Spleen (tissue), 7 donors: ENCODE data around the gene OARD1.
"Not testable (repeated sequence)": the region's sequence is repeated elsewhere in the genome, so short reads cannot be mapped to it uniquely, and the experiment has no call there.

Source experiments
- POLR2A ChIP-seq, 3 donors: fragments of 450-650 bp; IDR thresholded peaks; one replicate each; pipeline ENCODE4 v1.5.1; 2017; ENCODE audit warnings: antibody characterized with exemption in 3 of 3, mild to moderate bottlenecking in 1 of 3
- TF ChIP-seq, protein P1 (sequence below), 11 experiments: fragments of 200-600 bp in 7 of 11; fragments of 450-650 bp in 4 of 11; sonication (generic) in 4 of 11; IDR thresholded peaks in 8 of 11; conservative IDR thresholded peaks in 3 of 11; 1 replicate in 7 of 11; 2 replicates in 4 of 11; pipeline versions ENCODE4 v1.4.0 to v1.8.0; 2016 to 2021; ENCODE audit warnings: antibody characterized with exemption in 11 of 11, inconsistent platforms in 4 of 11, mild to moderate bottlenecking in 1 of 11
- donor health status: DM: no; HTN: no; CAD: no; lungs with moderate emphysema.
- donor health status: DM: no; HTN: no; CAD: no.
- donor health status: DM: no; HTN: no; CAD: no.

DNA sequence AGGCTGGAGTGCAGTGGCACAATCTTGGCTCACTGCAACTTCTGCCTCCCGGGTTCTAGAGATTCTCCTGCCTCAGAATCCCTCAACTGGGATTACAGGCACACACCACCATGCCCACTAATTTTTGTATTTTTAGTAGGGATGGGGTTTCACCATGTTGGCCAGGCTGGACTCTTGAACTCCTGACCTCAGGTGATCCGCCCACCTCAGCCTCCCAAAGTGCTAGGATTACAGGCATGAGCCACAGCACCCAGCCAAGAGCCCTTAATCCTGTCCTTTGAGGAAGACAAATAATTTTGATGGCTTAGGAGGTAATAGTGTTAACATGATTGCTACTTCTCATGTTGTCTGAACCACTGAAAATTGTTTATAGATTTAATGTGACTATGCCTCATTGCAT, 42.9 kb upstream of the OARD1 start:
- TF ChIP-seq POLR2A (IDR thresholded peaks at IDR 0.05), result not testable (repeated sequence)
- TF ChIP-seq, protein P1, sequence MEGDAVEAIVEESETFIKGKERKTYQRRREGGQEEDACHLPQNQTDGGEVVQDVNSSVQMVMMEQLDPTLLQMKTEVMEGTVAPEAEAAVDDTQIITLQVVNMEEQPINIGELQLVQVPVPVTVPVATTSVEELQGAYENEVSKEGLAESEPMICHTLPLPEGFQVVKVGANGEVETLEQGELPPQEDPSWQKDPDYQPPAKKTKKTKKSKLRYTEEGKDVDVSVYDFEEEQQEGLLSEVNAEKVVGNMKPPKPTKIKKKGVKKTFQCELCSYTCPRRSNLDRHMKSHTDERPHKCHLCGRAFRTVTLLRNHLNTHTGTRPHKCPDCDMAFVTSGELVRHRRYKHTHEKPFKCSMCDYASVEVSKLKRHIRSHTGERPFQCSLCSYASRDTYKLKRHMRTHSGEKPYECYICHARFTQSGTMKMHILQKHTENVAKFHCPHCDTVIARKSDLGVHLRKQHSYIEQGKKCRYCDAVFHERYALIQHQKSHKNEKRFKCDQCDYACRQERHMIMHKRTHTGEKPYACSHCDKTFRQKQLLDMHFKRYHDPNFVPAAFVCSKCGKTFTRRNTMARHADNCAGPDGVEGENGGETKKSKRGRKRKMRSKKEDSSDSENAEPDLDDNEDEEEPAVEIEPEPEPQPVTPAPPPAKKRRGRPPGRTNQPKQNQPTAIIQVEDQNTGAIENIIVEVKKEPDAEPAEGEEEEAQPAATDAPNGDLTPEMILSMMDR (IDR thresholded peaks at IDR 0.05 in 8 of 11, conservative IDR thresholded peaks at IDR 0.05 in 3 of 11), result not testable (repeated sequence)
